IPS-18a (cell line): ENCODE measurements around the gene TBC1D22B.

Experiments
- H3K27ac ChIP-seq: one replicate; pipeline ENCODE4 v1.5.1; 2013; ENCODE audit warnings: low read length
- H3K27me3 ChIP-seq: one replicate; pipeline ENCODE4 v1.6.1; 2013; ENCODE audit warnings: mild to moderate bottlenecking, low read length; ENCODE audit not compliant: control insufficient read depth, insufficient read depth
- H3K36me3 ChIP-seq: one replicate; pipeline ENCODE4 v1.6.1; 2013; ENCODE audit warnings: low read depth, low read length; ENCODE audit not compliant: control insufficient read depth
- H3K4me1 ChIP-seq: one replicate; pipeline ENCODE4 v1.6.1; 2013; ENCODE audit warnings: low read depth, low read length; ENCODE audit not compliant: control insufficient read depth
- H3K4me3 ChIP-seq: one replicate; pipeline ENCODE4 v1.5.1; 2013; ENCODE audit warnings: low read length
- H3K9ac ChIP-seq: one replicate; pipeline ENCODE4 v1.6.1; 2013; ENCODE audit warnings: mild to moderate bottlenecking, low read length, moderate library complexity
- H3K9me3 ChIP-seq: one replicate; pipeline ENCODE4 v1.6.1; 2013; ENCODE audit warnings: low read depth, low read length; ENCODE audit not compliant: control insufficient read depth

TBC1D22B gene

DNA sequence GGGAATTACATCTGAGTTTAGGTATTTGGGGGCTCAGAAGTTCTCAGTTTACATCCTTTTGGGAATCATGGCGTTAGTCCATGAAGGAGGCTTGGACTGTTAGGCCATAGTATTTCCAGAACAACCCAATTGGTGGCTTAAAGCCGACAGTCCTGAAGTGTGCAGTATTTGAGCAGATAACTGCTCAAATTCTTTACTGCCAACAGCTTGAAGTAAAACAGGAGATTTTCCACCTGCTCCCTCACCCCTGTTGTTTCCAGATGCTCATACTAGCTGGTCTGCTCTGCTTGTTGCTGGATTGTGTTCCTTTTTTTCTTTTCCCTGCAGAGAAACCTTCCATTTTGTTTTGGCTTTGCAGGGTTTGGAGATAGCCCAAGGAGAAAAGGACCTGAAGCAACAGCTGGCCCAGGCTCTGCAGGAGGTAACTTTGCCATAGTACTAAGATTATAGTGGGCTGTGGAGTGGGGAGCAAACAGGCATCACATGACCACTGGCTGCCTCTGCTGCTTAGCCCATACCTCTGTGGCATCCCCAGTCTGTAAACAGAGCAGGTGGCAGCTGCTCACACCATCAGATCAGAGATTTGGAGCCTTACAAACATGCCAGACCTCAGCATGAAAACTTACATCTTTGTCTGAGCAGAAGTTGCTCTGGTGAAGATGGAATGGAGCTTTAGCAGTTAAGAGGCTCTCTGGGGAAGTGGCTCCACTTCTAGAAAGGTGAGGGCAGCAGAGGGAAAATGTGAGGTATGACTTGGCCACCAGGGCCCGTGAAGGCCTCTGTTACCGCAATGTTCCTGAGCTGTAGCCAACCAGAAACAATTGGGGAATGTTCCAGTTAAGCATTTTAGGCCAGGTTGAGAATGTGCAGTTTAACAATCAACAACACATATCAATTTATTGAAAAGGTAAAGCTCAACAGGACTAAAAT lies 113.8 kb downstream of the TBC1D22B start:
- H3K27ac ChIP-seq, result no peak overlapping the region
- H3K9ac ChIP-seq, result no peak overlapping the region
- no peak overlapping the region for H3K4me3 ChIP-seq
- H3K36me3 ChIP-seq, result peaks cover 45% of the 10 kb centered on the region
- no peaks in the 10 kb centered on the region for H3K4me1 ChIP-seq
- H3K9me3 ChIP-seq, result no peaks in the 10 kb centered on the region
- H3K27me3 ChIP-seq, result no peaks in the 10 kb centered on the region

DNA sequence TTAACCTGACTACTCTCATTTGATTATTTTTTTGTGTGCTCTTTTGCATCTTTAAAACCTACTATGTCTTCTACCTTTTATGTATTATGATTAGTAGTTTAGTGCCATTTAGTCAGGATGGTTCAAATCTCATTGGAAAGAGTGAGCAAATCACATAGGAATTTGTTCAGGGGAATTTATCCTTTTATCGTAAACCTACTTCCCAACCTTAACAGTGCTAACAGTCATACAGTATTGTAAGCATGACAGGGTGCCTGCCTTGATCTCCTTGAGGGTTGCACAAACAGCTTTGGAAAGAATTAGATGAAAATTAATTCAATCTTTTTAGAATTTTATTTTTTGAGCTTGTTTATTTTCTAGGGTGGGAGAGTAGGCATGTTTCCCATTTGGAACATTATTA lies 114.5 kb downstream of the TBC1D22B start:
- no peaks in the 10 kb centered on the region for H3K9me3 ChIP-seq
- H3K27me3 ChIP-seq, result no peaks in the 10 kb centered on the region
- no peak overlapping the region for H3K9ac ChIP-seq
- H3K4me3 ChIP-seq, result no peak overlapping the region
- no peaks in the 10 kb centered on the region for H3K4me1 ChIP-seq
- peaks cover 45% of the 10 kb centered on the region for H3K36me3 ChIP-seq
- no peak overlapping the region for H3K27ac ChIP-seq

DNA sequence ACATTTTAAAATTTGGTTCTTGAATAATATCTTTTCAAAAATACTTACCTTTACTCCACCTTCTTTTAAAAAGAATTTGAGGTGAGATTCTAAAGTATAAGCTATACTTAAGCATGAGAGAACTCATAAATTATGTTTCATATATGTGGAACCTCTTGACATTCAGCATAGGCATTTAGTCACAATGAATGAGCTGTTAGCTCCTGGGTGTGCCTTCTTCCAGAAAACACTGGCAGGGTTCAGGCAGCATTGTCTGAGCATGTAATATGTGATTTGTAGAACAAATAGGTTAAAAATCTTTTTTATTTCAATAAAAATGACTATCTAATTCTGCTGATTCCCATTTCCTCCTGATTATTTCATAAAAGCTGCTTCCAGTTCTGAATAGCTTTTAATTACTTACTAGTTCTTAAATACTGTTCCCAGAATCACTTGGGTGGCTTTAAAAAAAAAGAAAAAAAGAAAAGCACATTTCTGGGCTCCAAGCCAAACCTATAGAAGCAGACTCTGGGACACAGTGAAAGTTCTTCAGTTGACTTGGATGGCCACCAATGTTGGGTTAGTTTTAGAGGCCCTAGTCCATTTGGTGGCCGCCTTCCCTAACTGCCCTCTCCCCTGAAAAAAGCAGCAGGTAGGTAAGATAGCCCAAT lies 116.4 kb downstream of the TBC1D22B start:
- no peak overlapping the region for H3K4me3 ChIP-seq
- H3K36me3 ChIP-seq, result peaks cover 43% of the 10 kb centered on the region
- H3K27ac ChIP-seq, result no peak overlapping the region

DNA sequence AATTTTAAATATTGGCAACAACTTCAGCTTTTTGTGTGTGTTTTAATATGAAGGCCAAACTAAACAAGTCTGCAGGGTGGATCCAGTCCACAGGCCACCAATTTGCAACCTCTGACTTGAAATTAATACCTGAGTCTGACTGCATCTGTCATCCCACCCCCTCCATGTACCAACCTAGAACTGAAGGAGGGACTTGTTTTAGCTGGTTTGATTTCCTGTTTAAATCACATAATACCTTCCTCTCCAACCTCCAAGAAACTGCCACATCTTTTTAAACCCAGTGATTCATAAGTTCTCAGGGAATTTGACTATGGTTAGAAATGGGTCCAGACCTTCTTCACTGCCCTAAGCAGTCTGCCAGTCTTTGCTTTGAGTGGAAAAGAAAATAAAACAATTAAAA lies 117.8 kb downstream of the TBC1D22B start:
- Histone ChIP-seq H3K4me3 (no peak overlapping the region), H3K9ac (no peak overlapping the region), H3K9me3 (no peaks in the 10 kb centered on the region), H3K4me1 (no peaks in the 10 kb centered on the region), H3K36me3 (peaks cover 30% of the 10 kb centered on the region), H3K27me3 (no peaks in the 10 kb centered on the region), H3K27ac (no peak overlapping the region)

More for the DNA sequence above, 116.4 kb downstream of the TBC1D22B start:
- Histone ChIP-seq H3K9me3 (no peaks in the 10 kb centered on the region), H3K4me1 (no peaks in the 10 kb centered on the region), H3K27me3 (no peaks in the 10 kb centered on the region), H3K9ac (no peak overlapping the region)

DNA sequence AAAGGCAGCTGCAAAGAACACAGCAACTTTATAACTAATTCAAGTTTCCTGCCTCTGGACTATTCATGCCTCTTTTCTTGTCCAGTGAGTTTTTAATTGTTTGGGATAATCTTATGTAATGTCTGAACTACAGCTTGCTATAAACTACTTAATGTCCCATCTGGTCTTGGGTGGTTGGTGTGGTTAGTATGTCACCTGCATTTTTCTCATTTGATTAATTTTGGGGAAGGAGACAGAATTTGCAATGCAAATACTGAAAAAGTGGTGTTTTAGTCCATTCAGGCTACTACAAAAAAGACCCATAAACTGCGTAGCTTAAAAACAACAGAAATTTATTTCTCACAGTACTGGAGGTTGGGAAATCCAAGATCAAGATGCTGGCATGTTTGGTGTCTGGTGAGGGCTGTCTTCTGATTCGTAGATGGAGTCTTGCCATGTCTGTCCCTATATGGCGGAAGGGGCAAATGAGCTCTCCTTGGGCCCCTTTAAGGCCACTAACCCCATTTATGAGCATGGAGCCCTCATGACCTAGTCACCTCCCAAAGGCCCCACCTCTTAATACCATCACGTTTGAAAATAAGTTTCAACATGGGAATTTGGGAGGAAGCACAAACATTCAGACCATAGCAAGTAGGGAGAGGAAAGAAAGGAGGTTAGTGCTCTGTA lies 118.6 kb downstream of the TBC1D22B start:
- no peaks in the 10 kb centered on the region for H3K9me3 ChIP-seq
- H3K27ac ChIP-seq, result no peak overlapping the region
- no peaks in the 10 kb centered on the region for H3K27me3 ChIP-seq
- H3K9ac ChIP-seq, result no peak overlapping the region
- H3K36me3 ChIP-seq, result peaks cover 26% of the 10 kb centered on the region
- no peak overlapping the region for H3K4me3 ChIP-seq
- no peaks in the 10 kb centered on the region for H3K4me1 ChIP-seq

DNA sequence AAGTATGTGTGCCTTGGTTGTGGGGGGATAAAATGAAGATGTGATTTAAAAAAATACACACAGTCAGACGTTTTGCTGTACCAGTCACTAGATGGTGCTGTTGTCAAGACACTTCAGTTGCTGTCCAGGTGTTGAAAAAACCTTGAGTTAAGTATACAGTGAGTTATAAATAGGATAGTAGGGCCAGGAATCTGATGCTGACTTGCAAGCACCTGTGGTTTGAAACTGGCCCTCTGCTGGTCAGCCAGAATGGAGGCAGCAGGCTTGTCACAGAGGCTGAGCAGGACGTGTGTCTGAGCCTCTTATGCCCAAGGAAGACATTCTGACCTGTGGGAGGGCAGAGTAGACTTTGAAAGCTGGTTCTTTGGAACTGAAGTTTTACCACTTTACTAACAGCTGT lies 124.0 kb downstream of the TBC1D22B start:
- H3K36me3 ChIP-seq, result peaks cover 19% of the 10 kb centered on the region
- H3K9me3 ChIP-seq, result no peaks in the 10 kb centered on the region
- no peaks in the 10 kb centered on the region for H3K4me1 ChIP-seq
- H3K9ac ChIP-seq, result no peak overlapping the region
- H3K27ac ChIP-seq, result no peak overlapping the region
- H3K27me3 ChIP-seq, result no peaks in the 10 kb centered on the region
- H3K4me3 ChIP-seq, result no peak overlapping the region
